GM19463 (cell line): ENCODE measurements around the gene EXOC3.
A peak's percentile ranks its signal among the peaks of the same experiment; 100 is the strongest.
"Not testable (repeated sequence)": the region's sequence is repeated elsewhere in the genome, so short reads cannot be mapped to it uniquely, and the experiment has no call there.

Source experiments
- ATAC-seq: cut with Tn5 transposase; IDR thresholded peaks from one replicate; pipeline ENCODE4 v1.9.1; 2021; ENCODE audit warnings: mild to moderate bottlenecking, moderate library complexity; ENCODE audit not compliant: unreplicated experiment

Gene EXOC3

DNA sequence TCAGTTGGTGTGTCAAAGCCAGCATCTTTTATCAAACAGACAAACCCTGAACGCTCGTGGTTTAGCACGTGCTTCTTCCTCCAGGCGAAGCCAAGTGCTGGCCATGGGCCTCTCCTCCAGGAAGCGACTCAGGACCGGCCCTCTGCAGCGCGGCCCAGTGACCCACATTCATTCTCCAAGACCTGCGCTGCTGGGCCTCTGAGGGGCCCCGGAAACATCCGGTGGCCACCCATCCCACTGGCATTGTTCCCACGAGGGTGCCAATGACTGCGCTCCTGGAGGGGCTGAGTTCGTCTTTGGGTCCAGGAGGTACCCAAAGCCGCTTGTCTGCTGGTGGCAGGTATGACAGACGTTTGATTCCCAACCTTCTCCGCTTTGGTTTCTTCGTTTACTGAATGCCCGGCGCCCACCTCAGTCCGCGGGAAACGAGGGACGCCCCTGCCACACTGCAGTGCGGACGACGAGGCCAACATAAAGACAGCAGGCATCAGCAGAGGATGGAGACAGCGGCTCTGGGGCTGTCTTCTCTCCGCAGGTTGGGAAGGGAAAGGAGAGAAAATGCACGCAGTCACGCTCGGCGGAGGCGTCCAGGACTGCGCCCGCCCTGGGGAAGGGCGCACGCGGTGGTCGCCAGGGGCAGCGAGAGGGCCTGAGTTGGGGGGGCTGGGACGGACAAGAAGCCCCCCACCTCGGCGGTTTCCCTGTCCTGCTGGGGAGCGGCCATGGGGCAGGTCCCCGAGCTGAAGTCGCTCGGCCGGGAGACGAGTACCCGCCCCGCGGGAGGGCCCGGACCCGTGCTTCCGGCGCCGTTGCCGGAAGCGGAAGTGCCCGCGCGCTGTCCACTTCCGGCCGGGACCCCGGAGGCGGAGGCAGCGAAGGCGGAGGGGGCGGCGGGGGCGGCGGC is at the start of gene EXOC3:
TSS of gene EXOC3 (plus strand) at position 842 of the 904 bp plus-strand sequence. CDS start 3,030 bp downstream, outside the sequence.
- peak; percentile 89 for ATAC-seq

DNA sequence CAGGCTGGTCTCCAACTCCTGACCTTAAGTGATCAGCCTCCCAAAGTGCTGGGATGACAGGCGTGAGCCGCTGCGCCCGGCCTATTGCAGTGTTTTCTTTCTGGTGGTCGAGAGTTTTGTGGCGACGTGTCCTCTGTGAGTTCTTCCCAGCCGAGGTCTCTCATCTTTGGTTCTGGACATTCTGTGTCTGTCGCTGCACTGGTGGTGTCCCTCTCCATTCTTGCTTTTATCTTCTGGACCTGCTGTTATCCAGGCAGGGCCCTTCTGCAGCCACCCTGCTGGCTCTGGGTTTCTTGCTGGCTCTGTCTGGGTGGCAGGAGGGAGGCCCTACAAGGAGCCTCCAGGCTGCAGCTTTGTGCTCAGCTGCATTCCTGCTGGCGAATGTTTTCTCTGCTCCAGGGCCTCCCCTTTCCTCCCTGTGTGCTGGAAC is 49.1 kb upstream of the EXOC3 start:
- ATAC-seq: no peak

DNA sequence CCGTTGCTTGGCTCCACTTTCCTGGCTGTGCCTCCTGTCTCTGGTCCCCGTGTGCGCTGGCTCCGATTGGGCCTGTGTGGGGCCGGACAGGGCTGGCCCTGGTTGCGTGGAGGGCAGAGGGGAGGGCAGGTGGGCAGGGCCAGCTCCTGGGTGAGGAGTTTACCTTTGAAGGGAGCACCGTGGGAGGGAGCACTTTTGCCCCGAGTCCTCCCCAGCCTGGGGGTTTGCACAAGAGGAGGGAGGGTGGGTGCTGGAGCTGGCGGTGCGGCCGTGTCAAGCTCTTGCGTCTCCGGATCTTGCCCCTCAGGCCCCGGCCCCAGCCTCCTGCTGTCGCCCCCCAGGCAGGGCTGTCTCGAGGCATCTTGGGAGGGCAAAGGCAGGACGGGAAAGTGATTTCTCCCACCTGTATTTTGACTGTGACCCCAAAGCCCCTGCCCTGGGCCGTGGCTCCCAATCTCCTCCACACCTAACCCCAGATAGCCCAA is 48.3 kb upstream of the EXOC3 start:
- ATAC-seq: no peak

DNA sequence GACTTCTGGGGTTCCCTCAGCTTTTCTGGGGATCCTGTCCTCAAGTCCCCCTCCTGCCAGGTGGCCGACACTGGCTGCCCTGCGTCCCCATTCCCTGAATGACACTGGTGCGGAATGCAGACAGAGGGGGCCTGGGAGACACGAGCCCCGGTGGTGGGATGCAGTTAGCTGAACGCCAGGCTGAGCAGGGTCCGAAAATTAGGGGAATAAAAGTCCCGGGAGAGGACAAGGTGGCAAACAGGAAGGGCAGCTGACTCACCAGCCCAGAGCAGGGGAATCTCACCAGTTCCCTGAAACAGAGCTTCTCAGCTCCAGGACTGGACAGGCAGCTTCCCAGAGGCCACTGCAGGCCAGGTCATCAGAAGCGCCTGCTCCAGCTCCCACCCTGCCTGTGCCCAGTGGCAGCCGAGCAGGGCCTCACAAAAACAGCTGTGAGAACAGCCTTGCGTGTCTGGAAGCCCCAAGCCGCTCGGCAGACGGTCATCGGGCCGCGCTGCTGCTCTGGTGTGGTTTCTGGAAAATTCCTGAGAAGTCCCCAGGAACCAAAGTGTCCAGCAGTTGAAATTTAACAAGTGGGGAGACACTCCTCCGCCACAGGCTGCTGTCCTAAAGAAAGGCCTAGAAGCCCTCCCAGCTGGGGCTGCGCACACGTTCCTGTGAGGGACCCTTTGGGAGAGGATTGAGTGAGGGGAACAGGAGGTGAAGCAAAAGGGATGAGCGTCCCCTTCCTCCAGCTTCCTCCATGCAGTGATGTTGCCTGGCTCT is 47.6 kb upstream of the EXOC3 start:
- no peak for ATAC-seq

DNA sequence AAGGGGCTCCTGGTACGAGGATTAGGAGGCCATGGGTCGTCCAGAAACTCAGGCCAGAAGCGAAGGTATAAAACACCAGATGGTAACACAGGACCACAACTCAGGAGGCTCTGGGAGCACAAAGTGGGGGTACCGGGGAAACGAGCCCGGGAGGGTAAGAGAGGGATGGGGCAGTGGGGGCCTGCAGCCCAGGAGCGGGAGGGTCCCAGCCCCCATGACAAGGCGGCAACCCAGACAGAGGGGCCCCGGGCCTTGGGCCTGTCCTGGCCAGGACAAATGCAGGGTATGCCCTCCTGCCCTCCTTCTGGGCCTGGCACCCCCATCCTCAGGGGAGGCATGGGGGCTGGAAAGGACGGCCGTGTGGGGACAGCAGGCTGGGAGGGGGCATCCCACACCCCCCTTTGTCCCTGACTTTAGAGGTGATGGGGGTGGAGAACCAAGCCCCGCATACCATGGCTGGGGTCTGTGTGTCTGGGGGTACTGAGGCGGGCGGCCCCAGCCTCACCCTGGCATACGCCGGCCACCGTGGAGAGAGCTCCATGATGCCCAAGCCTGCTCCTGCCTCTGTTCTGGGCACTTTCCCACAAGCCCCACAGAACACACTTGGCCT is 47.0 kb upstream of the EXOC3 start:
- ATAC-seq: no peak

DNA sequence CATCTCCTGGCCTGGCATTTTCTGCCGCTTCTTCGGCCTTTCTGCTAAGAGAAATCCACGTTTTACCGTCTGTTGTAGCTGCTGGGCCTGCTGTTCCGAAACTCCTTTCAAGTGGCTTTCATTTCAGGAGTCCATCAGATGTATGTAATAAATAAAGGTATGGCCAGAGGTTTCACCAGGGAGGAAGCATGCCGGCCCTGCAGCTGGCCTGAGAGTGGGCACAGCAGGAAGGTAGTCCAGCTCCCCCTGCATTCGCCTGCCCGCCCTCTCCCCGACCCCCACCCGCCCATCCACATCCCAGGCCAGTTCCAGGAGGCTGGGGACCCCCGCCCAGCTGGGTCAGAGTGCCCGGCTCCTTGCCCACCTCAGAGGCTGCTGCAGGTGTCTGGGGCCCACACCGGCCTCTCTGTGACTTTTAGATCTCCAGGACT is 46.4 kb upstream of the EXOC3 start:
- ATAC-seq: no peak

DNA sequence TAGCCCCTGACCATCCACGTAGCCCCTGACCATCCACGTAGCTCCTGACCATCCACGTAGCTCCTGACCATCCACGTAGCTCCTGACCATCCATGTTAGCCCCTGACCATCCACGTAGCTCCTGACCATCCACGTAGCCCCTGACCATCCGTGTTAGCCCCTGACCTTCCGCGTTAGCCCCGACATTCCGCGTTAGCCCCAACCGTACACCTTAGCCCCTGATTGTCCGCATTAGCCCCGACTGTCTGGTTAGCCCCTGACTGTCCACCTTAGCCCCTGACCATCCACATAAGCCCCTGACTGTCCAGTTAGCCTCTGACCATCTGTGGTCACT is 44.9 kb upstream of the EXOC3 start:
- not testable (repeated sequence) for ATAC-seq

DNA sequence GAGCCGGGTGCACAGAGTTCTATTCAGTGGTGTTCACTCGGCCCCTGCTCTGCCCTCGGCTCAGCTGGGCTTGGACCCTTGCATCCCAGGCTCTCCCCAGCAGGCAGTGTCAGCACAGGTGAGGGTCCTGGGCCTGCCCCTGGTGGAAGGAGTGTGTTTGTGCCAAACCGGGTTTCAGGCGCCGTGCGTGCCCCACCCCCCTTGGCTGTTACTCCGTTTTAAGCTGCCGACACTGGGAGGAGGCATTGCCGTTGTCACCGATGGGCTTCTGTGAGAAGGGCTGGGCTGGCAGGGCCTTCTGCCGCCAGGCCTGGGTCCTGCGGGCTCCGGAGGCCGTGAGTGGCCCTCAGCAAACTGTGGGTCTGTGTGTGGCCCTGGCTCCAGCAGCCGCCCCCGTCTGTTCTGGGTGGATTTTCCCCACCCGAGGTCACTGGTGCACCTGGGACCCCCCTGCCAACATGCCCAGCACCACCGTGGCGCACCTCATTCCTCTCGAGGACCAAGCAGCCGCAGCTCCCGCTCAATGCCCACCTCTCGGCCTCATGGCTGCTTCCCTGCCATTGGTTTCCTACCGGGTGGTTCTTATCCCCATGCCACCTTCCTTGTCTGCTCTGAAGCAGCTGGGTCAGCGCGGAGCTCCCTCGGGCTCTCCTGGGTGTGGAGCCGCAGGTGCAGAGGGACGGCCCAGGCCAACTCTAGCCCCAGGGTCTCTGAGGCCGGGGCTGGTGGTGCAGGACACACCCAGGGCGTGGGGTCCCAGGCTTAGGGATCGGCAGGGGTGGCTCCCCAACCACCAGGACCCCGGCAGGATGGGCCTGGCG is 44.3 kb upstream of the EXOC3 start:
- no peak for ATAC-seq

DNA sequence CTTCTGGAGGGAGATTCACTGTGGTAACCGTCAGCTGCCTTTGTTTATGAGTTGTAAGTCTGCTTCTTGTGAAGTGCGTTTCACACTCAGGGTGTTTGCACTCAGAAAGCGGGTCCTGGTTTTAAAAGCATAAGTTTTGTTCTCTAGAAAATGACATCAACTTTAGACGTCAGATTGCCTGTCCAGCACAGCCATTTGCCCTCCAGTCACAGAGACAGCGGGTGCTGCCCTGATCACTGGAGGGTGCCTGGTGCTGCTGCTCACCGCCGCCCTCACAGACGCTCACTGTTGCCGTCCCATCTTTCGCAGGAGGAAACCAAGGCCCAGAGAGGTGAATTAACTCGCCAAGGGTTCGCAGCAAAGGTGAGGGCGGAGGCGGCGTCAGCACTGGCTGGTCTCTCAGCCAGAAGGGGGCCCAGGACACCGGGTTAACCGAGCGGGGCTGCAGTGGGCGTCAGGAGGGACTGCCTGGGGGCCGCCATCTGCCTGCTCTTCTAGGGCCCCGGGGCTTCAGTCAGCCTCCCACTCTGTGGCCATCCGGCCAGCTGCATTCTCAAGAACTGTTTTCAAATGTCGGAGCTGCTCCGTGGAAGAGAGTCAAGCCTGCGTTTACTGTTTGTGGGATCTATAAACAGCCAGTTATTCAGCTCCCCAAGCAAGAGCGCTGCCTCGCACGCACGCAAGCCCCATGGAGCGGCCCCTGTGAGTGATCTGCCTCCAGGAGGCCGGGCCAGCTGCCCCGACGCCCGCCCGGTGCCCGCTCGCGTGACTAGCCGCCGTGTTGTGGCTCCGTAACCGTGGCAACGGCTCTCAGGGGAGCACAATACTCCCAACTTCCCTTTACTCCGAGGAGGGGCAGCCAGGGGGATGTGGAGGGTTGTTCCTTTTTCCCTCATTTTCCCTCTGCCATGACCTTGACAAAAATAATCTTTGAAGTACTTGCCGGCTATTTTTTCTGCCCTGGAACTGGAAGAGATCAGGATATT is 43.4 kb upstream of the EXOC3 start:
- ATAC-seq: peak; percentile 72

DNA sequence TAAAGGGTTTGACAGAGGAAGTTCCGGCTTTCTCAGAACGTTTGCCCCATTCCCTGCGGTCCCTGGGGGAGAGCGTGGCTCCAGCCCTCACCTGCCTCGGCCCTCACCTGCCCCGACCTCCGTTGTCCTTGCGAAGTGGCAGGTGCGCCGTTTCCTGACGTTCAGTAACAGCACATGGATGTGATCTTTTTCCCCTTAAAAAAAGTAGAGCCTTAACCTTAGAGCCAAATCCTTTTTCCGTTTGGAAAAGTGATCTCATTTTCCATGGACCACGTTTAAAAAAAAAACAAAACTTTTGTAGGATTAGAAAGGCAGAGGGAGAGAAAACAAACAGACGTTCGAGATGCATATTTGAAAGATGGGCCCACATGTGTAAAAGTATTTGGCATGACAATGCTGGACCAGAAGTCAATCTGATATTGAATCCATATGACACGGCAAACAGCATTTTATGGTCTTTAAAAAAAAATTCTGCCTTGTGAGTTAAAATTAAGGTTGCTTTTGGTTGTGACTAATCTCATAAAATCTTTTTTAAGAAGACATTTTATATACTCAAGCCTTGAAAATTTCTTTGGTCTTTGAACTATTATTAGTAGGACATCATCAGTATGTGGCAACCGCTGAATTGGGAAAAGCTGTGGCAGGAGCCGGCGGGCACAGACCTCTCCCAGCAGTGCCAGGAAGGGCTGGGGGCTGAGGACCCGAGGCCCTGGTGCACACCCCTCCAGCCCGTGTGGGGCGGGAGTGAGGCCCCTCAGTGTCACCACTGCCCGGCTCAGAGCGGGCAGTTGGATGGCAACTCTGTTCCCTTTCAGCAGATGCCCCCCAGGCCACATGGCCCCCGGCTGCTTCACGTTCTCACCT is 42.5 kb upstream of the EXOC3 start:
- ATAC-seq: peak; percentile 15

DNA sequence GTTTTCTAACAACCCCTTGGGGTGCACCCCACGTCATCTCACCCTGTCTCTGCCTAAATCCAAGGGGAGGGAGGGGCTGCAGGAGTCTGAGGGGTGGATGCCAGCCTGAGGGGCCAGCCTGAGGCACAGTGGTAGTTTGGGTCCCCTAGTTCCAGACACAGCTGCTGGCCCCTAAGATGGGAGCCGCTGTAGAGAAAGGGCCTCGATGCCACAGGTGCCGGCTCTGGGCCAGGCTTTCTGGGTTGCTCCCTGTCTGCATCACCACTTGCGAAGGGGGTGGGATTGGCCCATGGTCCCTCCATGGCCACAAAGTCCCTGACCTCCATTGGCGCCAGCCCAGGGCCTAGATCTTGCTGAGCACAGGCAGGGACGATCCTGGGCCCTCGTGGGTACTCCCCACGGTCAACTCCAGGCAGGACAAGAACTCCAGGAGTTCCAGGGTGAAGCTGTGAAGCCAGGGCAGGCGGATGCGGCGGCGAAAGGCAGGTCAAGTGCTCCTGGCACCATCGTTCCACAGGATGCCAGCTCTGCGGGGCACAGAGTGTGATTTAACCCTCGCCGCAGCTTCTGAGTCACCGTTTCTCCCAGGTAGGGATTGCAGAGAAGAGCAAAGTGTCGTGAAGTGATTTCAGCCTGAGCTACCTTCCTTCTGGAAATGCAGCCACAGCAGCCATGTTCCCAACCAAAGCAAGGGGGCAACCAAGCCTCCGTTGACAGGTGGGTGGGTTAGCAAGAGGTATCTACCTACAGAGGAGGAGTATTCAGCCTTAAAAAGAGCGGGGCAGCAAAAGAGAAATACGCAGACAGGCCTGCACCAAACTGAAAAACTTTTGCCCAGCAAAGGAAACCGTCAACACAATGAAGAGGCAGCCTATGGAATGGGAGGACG is 41.6 kb upstream of the EXOC3 start:
- ATAC-seq: no peak

DNA sequence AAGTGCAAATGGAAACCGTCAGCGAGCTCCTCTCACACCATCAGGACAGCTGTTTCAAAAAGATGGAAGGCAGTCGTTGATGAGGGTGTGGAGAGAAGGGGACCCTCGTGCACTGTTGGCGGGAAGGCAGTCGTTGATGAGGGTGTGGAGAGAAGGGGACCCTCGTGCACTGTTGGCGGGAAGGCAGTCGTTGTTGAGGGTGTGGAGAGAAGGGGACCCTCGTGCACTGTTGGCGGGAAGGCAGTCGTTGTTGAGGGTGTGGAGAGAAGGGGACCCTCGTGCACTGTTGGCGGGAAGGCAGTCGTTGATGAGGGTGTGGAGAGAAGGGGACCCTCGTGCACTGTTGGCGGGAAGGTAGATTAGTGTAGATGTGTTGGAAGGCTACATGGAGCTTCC is 40.8 kb upstream of the EXOC3 start:
- not testable (repeated sequence) for ATAC-seq

DNA sequence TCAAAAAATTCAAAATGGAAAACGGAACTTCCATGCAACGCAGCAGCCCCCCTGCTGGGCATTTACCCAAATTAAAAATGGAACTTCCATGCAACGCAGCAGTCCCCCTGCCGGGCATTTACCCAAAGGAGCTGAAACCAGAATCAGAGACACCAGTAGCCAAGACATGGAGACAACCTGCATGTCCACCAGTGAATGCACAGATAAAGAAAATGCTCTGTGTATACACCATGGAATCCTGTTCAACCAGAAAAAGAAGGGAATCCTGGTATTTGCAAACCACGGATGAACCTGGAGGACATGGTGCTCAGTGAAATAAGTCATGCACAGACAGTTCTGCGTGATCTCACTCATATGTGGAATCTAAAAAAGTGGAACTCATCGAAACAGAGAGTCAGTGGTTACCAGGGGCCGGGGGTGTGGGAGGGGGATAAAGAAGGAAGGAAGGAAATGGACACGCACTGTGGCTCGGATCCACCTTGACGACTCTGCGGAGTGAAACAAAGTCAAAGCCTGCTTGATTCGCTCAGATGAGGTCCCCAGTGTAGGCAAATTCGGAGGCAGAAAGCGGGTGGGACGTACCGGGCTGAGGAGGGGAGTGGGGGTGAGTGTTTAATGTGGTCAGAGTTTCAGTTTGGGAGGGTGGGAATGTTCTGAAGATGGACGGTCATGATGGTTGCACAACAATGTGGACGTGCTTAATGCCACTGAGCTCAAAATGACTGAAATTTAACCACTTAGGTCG is 40.2 kb upstream of the EXOC3 start:
- peak; percentile 50 for ATAC-seq

DNA sequence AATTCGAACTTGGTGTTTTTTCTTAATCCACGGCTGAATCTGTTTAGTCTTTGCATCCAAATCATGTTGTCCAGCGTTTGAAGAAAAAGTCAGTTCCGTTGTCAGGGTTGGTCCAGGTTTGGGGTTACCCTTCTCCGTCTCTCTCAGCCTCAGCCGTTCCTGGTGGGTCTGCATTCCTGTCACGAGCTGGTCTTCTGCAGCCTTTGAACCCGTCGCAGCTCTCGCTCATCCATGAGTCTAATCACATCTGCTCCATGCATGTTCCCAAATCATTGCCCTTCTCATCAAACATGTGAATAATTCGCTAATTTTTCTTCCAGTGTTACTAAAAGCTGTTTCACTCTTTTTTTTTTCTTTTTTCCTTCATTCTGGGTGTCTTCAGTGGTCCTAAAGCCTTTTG is 39.0 kb upstream of the EXOC3 start:
- no peak for ATAC-seq

DNA sequence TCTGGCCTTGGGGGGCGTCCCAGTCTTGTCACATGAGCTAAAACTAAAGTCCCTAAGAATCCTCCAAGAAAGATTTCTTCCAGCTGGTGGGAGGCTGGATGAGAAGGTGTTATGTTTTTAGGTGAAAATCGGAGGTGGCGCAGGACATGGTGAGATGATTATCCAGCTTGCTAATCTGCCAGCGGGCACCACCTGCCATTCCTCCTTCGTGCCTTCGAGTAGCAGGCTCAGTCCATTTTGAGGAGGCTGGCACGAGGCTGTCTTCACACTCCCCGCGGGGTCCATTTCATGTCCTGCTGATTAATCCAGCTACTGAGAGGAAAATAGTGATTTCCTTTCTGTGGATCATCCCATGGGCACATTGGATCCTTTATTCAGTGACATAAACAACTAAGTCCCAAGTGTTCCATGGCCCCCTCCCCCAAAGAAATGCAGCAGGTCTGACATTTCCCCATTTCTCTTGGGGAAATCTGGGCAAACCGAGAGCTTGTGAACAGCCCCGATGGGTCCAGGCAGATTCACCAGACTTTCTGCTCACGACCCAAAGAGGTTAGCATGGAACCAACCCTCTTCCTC is 38.2 kb upstream of the EXOC3 start:
- ATAC-seq: no peak

DNA sequence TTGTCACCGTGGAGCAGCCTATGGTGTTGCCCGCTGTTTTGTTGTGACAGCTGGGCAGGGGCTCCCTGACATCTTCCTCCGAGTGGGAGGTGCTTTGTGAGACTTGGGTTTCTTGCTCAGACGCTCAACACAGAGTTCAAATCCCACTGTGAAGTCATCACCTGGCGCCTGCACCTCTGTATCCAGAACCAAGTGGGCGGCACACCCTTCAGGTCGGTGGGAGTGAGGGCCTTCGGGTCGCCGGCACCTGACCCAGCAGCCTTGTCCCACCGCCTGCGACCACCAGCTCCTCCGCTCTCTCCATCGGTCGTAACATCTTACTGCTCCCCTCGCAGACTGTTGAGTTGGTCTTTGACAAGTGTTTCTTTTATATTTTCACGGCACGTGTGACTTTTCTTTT is 37.6 kb upstream of the EXOC3 start:
- no peak for ATAC-seq
